AG08395 (cell line): Measurements from ENCODE around the gene TXLNG.

Experiments used
- DNase-seq: peaks from one replicate; pipeline ENCODE4 v3.0.0; 2012; ENCODE audit warnings: mixed read lengths, low spot score

TXLNG gene

GRCh38 chrX:16785247-16786138 lies 773 bp upstream of the TXLNG start:
- no peak for DNase-seq

GRCh38 chrX:16786791-16787735 lies 797 bp downstream of the TXLNG start:
- no peak for DNase-seq

- DNase-seq: no peak
Observed at GRCh38 chrX:16788477-16788876, 2.2 kb downstream of the TXLNG start.

GRCh38 chrX:16796298-16796697 lies 10.0 kb downstream of the TXLNG start:
- no peak for DNase-seq

- no peak for DNase-seq
Observed at GRCh38 chrX:16797358-16797757, 11.1 kb downstream of the TXLNG start.

GRCh38 chrX:16797841-16798240 lies 11.6 kb downstream of the TXLNG start:
- DNase-seq: no peak

GRCh38 chrX:16804923-16805464 lies 18.7 kb downstream of the TXLNG start:
- DNase-seq: no peak

GRCh38 chrX:16807548-16807947 lies 21.3 kb downstream of the TXLNG start:
- peak; percentile 72 for DNase-seq

GRCh38 chrX:16807976-16808542 lies 21.8 kb downstream of the TXLNG start:
- DNase-seq: peak; percentile 81

- no peak for DNase-seq
Observed at GRCh38 chrX:16814597-16814996, 28.3 kb downstream of the TXLNG start.

GRCh38 chrX:16819634-16820033 lies 33.4 kb downstream of the TXLNG start:
- DNase-seq: no peak

GRCh38 chrX:16822723-16823122 lies 36.5 kb downstream of the TXLNG start:
- peak; percentile 90 for DNase-seq

GRCh38 chrX:16825264-16826035 lies 39.2 kb downstream of the TXLNG start:
- DNase-seq: peak; percentile 27

- peak; percentile 55 for DNase-seq
Observed at GRCh38 chrX:16826207-16826606, 39.9 kb downstream of the TXLNG start.

- DNase-seq: no peak
Observed at GRCh38 chrX:16827225-16827624, 41.0 kb downstream of the TXLNG start.

- DNase-seq: no peak
Observed at GRCh38 chrX:16828124-16828908, 42.0 kb downstream of the TXLNG start.

GRCh38 chrX:16832301-16832700 lies 46.0 kb downstream of the TXLNG start:
- DNase-seq: no peak

- no peak for DNase-seq
Observed at GRCh38 chrX:16834806-16835205, 48.5 kb downstream of the TXLNG start.

- DNase-seq: no peak
Observed at GRCh38 chrX:16836371-16836770, 50.1 kb downstream of the TXLNG start.
